WERI-Rb-1 (cell line): ENCODE data around the gene CSH2.
"Not testable (repeated sequence)": the region's sequence is repeated elsewhere in the genome, so short reads cannot be mapped to it uniquely, and the experiment has no call there.

Experiments
- DNase-seq: peaks from one replicate; pipeline ENCODE4 v3.0.0-alpha.2; 2020
- H3K27ac ChIP-seq: fragments of 250-450 bp; sonication (Bioruptor Pico); 2 replicates; pipeline ENCODE4 v1.5.1; 2020; ENCODE audit warnings: mild to moderate bottlenecking, moderate library complexity
- H3K27me3 ChIP-seq: fragments of 250-450 bp; sonication (Bioruptor Pico); 2 replicates; pipeline ENCODE4 v1.5.1; 2021; ENCODE audit warnings: mild to moderate bottlenecking, low read depth, moderate library complexity; ENCODE audit not compliant: insufficient read depth, severe bottlenecking
- H3K36me3 ChIP-seq: fragments of 250-450 bp; sonication (Bioruptor Pico); 2 replicates; pipeline ENCODE4 v1.5.1; 2020; ENCODE audit warnings: mild to moderate bottlenecking, moderate library complexity
- H3K4me3 ChIP-seq: 2 replicates; pipeline ENCODE4 v1.5.1; 2011; ENCODE audit warnings: low read depth, mild to moderate bottlenecking, control low read depth, low read length
- H3K9me3 ChIP-seq: fragments of 250-450 bp; sonication (Bioruptor Pico); 2 replicates; pipeline ENCODE4 v1.5.1; 2021; ENCODE audit warnings: mild to moderate bottlenecking, moderate library complexity; ENCODE audit not compliant: severe bottlenecking
- TF ChIP-seq, protein P1 (sequence below): IDR thresholded peaks from 2 replicates; pipeline ENCODE4 v1.5.1; 2011; ENCODE audit warnings: low read depth, mild to moderate bottlenecking, control low read depth, inconsistent platforms, low read length

CSH2 gene

DNA sequence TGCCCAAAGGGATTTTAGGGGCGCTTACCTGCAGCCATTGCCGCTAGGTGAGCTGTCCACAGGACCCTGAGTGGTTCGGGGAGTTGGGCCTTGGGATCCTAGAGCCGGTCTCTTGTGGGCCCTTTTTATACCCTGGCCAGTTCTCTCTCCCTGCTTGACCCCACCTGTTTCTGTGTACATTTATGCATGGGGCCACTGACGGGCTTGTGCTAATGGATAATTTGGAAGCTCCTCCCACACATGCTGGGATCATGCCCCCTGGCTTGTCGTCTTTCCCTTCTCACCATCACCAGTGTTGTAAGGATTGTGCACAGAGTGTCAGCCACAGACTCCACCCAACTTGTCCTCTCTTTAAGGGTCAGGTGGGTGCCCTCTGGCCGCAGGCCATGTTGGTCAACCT is at the start of gene CSH2:
CSH2 (minus strand) TSS at position 101 of the 400 bp plus-strand sequence; CDS start at position 38, 63 bp downstream.
- not testable (repeated sequence) for H3K27me3 ChIP-seq, H3K27ac ChIP-seq, DNase-seq, H3K4me3 ChIP-seq, H3K9me3 ChIP-seq, H3K36me3 ChIP-seq

DNA sequence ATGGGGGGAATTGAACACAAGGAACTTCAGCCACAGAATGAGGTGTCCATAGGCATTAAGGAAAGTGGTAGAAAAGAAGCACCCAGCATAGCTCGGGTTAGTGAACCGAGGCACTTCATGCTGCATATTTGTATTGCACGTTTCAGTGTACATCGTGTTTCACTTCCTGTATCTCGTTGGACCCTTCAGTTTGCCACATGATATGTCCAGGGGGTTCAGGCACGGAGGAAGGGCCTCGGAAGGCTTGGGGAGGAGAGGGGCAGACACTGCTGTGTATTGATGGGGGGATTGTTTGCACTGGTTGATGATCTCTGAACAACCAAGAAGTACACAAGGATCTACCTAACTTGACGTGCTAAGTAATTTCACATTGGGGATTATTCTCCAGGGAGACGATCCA is 48.9 kb upstream of the CSH2 start:
- not testable (repeated sequence) for H3K36me3 ChIP-seq, H3K27ac ChIP-seq, H3K9me3 ChIP-seq, DNase-seq, H3K4me3 ChIP-seq, H3K27me3 ChIP-seq

DNA sequence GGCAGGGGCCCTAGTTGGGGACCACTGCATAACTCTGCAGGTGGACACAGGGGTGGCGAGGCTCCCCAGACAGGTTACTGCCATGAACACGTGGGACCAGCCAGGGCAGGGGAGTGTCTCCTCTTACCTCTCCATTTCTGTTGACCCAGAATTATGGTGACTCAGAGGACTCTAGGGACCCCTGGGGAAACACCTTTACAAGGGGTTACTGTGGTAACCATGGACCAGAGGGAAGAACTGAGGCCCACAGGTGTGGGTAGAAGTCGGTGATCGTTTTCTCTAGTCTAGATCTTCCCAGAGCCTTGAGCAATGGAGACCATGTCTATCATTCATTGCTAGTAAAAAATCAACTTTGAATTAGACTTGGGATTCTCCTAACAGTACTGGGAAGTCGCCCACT is 47.3 kb upstream of the CSH2 start:
- not testable (repeated sequence) for H3K27ac ChIP-seq, DNase-seq, H3K9me3 ChIP-seq, H3K27me3 ChIP-seq, H3K4me3 ChIP-seq, H3K36me3 ChIP-seq

DNA sequence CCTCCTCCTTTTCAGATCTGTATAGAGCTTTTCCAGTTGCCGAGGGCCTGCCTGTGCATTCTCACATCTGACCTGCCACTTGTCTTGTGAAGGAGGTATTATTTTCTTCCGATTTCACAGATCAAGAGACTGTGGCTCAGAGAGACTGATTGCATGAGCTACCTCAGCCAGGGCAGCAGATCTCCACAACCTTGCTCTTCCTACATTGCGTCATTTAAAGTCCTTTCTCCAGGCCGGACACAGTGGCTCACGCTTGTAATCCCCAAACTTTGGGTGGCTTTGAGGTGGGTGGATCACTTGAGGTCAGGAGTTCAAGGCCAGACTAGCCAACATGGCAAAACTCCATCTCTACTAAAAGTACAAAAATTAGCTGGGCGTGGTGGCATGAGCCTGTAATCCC is 46.6 kb upstream of the CSH2 start:
- H3K27ac ChIP-seq, H3K4me3 ChIP-seq, H3K36me3 ChIP-seq, DNase-seq, H3K27me3 ChIP-seq, H3K9me3 ChIP-seq: not testable (repeated sequence)

DNA sequence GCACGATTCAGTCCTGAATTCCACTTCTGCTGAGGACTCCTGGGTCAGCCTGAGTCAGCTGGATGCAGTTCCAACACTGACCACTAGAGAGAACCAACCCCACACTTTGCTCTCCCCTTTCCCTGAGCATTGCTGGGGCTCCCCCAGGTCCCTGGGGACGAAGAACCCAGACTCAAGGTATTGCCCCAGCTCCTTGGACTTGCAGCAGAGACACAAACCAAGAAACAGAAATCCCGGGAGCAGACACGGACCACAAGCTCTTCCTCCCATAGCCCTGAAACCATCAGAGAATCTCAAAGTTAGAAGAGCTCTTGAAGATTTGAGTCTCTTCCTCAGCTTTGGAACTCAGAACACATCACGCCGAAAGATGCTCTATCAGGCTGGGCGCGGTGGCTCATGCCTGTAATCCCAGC is 45.8 kb upstream of the CSH2 start:
- Histone ChIP-seq H3K4me3 (no peak overlapping the region), H3K9me3 (no peaks in the 10 kb centered on the region), H3K27ac (no peak overlapping the region), H3K36me3 (no peaks in the 10 kb centered on the region), H3K27me3 (no peaks in the 10 kb centered on the region)
- peak; percentile 79 for DNase-seq
- TF ChIP-seq, protein P1, sequence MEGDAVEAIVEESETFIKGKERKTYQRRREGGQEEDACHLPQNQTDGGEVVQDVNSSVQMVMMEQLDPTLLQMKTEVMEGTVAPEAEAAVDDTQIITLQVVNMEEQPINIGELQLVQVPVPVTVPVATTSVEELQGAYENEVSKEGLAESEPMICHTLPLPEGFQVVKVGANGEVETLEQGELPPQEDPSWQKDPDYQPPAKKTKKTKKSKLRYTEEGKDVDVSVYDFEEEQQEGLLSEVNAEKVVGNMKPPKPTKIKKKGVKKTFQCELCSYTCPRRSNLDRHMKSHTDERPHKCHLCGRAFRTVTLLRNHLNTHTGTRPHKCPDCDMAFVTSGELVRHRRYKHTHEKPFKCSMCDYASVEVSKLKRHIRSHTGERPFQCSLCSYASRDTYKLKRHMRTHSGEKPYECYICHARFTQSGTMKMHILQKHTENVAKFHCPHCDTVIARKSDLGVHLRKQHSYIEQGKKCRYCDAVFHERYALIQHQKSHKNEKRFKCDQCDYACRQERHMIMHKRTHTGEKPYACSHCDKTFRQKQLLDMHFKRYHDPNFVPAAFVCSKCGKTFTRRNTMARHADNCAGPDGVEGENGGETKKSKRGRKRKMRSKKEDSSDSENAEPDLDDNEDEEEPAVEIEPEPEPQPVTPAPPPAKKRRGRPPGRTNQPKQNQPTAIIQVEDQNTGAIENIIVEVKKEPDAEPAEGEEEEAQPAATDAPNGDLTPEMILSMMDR: peak; percentile 97

DNA sequence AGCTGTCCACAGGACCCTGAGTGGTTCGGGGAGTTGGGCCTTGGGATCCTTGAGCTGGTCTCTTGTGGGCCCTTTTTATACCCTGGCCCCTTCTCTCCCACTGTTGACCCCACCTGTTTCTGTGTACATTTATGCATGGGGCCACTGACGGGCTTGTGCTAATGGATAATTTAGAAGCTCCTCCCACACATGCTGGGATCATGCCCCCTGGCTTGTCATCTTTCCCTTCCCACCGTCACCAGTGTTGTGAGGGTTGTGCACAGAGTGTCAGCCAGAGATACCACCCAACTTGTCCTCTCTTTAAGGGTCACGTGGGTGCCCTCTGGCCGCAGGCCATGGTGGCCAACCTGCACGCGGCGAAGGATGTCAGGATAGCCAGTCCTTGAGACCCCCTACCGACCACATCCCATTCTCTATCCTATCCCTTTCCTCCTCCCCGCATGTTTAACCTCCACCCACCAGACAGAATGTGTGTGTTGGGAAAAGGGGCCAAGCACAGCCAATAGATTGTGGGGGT is 45.4 kb upstream of the CSH2 start, which contains the start of gene GH1:
GH1 (minus strand) TSS at position 51 of the 517 bp plus-strand sequence. CDS start 63 bp downstream, outside the sequence.
- not testable (repeated sequence) for H3K4me3 ChIP-seq, H3K9me3 ChIP-seq, H3K27me3 ChIP-seq, H3K27ac ChIP-seq, H3K36me3 ChIP-seq, DNase-seq

DNA sequence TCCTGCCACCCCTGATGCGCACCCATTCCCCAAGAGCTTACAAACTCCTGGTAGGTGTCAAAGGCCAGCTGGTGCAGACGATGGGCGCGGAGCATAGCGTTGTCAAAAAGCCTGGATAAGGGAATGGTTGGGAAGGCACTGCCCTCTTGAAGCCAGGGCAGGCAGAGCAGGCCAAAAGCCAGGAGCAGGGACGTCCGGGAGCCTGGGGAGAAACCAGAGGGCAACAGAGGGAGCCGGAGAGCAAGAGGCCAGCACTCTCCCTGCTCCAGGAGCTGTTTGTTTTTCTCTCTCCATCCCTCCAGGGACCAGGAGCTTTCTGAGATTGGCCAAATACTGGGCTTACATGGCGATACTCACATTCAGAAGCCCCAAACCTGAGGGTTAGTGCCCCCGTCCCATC is 44.8 kb upstream of the CSH2 start:
- no peak overlapping the region for H3K27ac ChIP-seq
- H3K27me3 ChIP-seq: no peaks in the 10 kb centered on the region
- TF ChIP-seq, protein P1: peak; percentile 34; the same call in 1 of the 2 replicates
- no peak for DNase-seq
- H3K4me3 ChIP-seq: no peak overlapping the region
- no peaks in the 10 kb centered on the region for H3K36me3 ChIP-seq
- H3K9me3 ChIP-seq: no peaks in the 10 kb centered on the region

DNA sequence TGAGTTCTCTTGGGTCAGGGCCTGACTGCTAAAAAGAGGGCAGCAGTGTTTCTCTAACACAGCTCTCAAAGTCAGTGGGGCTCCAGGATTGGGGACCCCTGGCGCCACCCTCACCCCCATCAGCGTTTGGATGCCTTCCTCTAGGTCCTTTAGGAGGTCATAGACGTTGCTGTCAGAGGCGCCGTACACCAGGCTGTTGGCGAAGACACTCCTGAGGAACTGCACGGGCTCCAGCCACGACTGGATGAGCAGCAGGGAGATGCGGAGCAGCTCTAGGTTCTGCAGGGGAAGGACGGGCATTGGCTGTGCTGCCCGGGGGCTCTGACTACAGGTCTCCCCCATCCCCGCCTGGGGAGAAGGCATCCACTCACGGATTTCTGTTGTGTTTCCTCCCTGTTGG is 44.2 kb upstream of the CSH2 start:
- no peak for DNase-seq
- TF ChIP-seq, protein P1: no peak
- H3K27me3 ChIP-seq: no peaks in the 10 kb centered on the region
- no peaks in the 10 kb centered on the region for H3K36me3 ChIP-seq
- no peak overlapping the region for H3K4me3 ChIP-seq
- H3K9me3 ChIP-seq: no peaks in the 10 kb centered on the region
- H3K27ac ChIP-seq: no peak overlapping the region

DNA sequence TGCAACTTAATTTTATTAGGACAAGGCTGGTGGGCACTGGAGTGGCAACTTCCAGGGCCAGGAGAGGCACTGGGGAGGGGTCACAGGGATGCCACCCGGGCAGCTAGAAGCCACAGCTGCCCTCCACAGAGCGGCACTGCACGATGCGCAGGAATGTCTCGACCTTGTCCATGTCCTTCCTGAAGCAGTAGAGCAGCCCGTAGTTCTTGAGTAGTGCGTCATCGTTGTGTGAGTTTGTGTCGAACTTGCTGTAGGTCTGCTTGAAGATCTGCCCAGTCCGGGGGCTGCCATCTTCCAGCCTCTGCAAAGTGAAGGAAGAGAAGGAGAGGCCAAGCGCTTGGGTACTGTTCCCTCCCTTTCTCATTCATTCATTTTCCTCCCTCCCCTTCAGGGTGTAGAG is 43.7 kb upstream of the CSH2 start:
- H3K27ac ChIP-seq, H3K36me3 ChIP-seq, H3K4me3 ChIP-seq, H3K9me3 ChIP-seq, DNase-seq, H3K27me3 ChIP-seq: not testable (repeated sequence)
